GM12892 (cell line): ENCODE measurements around the gene ADAMTSL4. TPM values are rescaled to one million over a fixed set of nuclear protein-coding genes. Genes with fewer than 3 reads are reported as not detected.

Source experiments
- DNase-seq: peaks from one replicate; pipeline ENCODE4 v3.0.0; 2011; ENCODE audit not compliant: insufficient read length
- FAIRE-seq: peaks from 2 replicates; lab custom pipeline; 2011; peaks lifted over from hg19 to GRCh38; lab: Jason Lieb, UNC
- POLR2A ChIP-seq: IDR thresholded peaks from 2 replicates; pipeline ENCODE4 v1.6.1; 2011; ENCODE audit warnings: low read depth, low read length, control low read depth
- POLR2AphosphoS5 ChIP-seq: IDR thresholded peaks from 2 replicates; pipeline ENCODE4 v1.6.1; 2011; ENCODE audit warnings: low read depth, low read length, control low read depth
- TAF1 ChIP-seq: IDR thresholded peaks from 2 replicates; pipeline ENCODE4 v1.6.1; 2011; ENCODE audit warnings: low read depth, mild to moderate bottlenecking, control low read depth, low read length, borderline replicate concordance
- polyA plus RNA-seq: library from polyadenylated mRNA; unstranded; fragments of >200 nt; gene quantifications from one replicate; pipeline ENCODE4 v1.2.1, GENCODE V29; 2012; ENCODE audit warnings: missing spikeins, inconsistent platforms; ENCODE audit not compliant: missing spikeins

The ADAMTSL4 gene
- polyA plus RNA-seq = 0.49 TPM

- FAIRE-seq (no peak), DNase-seq (peak; percentile 75)
- TF ChIP-seq TAF1 = no peak
- no peak for TF ChIP-seq POLR2A
- no peak for TF ChIP-seq POLR2AphosphoS5
These were observed at the start of gene ADAMTSL4 for GRCh38 chr1:150548632-150549495. TSS of gene ADAMTSL4 (plus strand) at chr1:150549408. CDS start at chr1:150552289, 2,881 bp downstream.

DNA sequence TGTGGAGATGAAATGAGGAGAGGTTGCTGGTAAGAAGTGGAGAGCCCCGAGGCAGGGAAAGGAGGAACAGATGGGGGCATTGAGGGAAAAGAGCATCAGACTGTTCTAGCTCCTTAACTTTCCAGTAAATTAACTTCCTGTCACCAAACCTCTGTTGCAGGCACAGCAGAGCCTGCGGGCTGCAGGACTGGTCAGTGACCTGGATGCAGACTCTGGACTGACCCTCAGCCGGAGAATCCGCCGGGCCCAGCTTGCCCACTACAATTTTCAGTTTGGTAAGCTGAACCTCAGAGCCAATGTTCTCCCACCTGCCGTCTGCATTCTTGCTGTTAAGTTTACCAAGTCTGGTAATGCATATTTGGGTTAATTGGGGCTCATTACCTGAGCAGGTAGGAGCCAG is 43.8 kb upstream of the ADAMTSL4 start:
- FAIRE-seq = no peak
- no peak for TF ChIP-seq POLR2A
- TF ChIP-seq TAF1 = no peak
- DNase-seq = no peak

- FAIRE-seq (no peak), DNase-seq (no peak)
- TF ChIP-seq POLR2A = no peak
- no peak for TF ChIP-seq TAF1
- no peak for TF ChIP-seq POLR2AphosphoS5
These were observed 41.0 kb upstream of the ADAMTSL4 start, which contains the start of gene ECM1 for GRCh38 chr1:150507912-150508864. TSS of gene ECM1 (plus strand) at chr1:150508109. CDS start at chr1:150508210, 101 bp downstream.

GRCh38 chr1:150508982-150509381 is 40.2 kb upstream of the ADAMTSL4 start:
- FAIRE-seq (no peak), DNase-seq (no peak)
- TF ChIP-seq POLR2AphosphoS5 (no peak), POLR2A (no peak)

DNA sequence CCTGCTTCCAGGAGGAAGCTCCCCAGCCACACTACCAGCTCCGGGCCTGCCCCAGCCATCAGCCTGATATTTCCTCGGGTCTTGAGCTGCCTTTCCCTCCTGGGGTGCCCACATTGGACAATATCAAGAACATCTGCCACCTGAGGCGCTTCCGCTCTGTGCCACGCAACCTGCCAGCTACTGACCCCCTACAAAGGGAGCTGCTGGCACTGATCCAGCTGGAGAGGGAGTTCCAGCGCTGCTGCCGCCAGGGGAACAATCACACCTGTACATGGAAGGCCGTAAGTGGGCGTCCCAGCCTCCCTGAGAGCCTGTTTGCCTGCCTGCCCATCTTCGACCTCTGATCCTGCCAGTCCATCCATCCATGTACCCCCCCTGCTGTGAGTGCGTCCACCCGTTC is 37.7 kb upstream of the ADAMTSL4 start:
- FAIRE-seq (no peak), DNase-seq (no peak)
- TF ChIP-seq TAF1 (no peak), POLR2AphosphoS5 (no peak), POLR2A (no peak)

DNA sequence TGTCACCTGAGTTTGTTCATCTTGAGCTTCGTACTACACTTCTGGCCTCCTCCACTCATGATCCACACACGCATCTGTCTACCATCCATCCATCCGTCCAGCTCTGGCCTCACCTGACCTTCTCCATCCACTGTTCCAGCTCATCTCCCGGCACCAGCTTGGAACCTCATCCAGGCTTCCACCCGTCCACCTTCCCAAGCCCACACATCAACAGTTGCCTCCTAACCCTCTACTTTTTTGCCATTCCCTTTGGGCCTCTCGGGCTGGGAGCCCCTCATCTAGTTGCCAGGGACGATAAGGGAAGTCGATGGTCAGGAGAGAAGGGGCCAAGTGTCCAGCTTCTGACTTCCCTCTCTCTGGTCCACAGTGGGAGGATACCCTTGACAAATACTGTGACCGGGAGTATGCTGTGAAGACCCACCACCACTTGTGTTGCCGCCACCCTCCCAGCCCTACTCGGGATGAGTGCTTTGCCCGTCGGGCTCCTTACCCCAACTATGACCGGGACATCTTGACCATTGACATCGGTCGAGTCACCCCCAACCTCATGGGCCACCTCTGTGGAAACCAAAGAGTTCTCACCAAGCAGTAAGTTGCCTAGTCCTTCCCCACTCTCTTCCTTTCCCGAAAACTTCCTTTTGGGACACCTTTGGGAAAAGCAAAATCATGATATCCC is 37.1 kb upstream of the ADAMTSL4 start:
- FAIRE-seq (no peak), DNase-seq (no peak)
- TF ChIP-seq POLR2AphosphoS5 (no peak), POLR2A (no peak), TAF1 (no peak)

DNA sequence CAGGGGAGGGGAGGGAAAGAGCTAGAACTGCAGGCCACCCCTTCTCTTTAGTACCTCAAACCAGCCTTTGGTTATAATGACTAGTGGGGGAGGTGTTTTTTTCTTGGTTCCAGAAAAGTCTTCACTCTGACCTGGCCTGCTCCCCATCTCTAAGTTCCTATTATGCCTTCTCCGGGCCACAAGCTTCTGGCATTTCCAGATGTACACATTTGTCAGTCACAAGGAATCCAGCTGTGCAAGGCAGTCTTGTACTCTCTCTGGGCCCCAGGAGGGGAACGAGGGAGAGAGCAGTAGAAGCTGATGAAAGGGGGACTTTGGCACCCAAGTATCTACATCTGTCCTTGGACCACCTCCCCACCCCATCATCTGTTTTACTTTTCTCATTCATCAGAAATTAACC is 36.4 kb upstream of the ADAMTSL4 start:
- FAIRE-seq = no peak
- TF ChIP-seq POLR2AphosphoS5 = no peak
- DNase-seq = no peak

DNA sequence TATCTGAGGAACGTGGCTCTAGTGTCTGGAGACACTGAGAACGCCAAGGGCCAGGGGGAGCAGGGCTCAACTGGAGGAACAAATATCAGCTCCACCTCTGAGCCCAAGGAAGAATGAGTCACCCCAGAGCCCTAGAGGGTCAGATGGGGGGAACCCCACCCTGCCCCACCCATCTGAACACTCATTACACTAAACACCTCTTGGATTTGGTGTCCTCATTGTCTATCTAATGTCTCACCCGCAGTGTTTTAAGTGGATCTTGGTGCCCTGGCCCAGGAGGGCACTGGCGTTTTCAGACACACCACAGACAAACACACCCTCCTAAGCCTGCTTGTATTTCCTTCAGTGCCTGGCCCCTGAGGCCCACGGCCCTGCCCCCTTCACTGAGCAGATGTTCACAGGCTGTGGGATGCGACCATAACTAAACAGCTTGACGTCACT is 35.8 kb upstream of the ADAMTSL4 start:
- FAIRE-seq = no peak
- TF ChIP-seq TAF1 (no peak), POLR2A (no peak), POLR2AphosphoS5 (no peak)
- no peak for DNase-seq

- FAIRE-seq (no peak), DNase-seq (no peak)
- TF ChIP-seq TAF1 (no peak), POLR2AphosphoS5 (no peak), POLR2A (no peak)
These were observed 34.9 kb upstream of the ADAMTSL4 start for GRCh38 chr1:150514260-150514659.

DNA sequence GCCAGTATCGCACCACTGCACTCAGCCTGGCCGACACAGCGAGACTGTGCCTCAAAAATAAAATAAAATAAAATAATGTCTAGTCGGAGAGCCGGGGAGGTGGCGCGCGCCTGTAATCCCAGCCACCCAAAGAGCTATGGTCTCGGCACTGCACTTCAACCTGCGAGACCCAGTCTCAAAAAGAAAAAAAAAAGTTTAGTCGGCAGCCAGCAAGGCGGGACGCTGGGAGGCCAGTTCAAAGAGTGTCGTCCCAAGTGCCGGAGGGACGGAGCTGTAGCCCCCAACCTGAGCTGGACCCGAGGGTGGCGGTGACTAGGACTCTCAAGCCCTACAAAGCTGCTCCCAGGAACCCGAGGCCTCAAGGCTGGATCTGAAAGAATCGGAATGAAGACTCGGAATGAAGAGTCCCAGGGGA is 34.3 kb upstream of the ADAMTSL4 start:
- no peak for DNase-seq
- FAIRE-seq = no peak

GRCh38 chr1:150515328-150516049 is 33.7 kb upstream of the ADAMTSL4 start, which contains the start of gene FALEC:
TSS of gene FALEC (plus strand) at chr1:150515752.
- DNase-seq (peak; percentile 98), FAIRE-seq (peak; percentile 87)
- TF ChIP-seq TAF1 = no peak
- TF ChIP-seq POLR2A = peak; percentile 38; the same call in 1 of the 2 replicates
- no peak for TF ChIP-seq POLR2AphosphoS5

More for the DNA sequence above, 34.3 kb upstream of the ADAMTSL4 start:
- TF ChIP-seq TAF1 (no peak), POLR2AphosphoS5 (no peak), POLR2A (no peak)
